HFFc6 (cell line): ENCODE results near the gene GPR162. TPM values are rescaled to one million over a fixed set of nuclear protein-coding genes. Genes with fewer than 3 reads are reported as not detected.

Experiments
- DNase-seq: peaks from one replicate; pipeline ENCODE4 v3.0.0-alpha.2; 2018
- H3K27ac Mint-ChIP-seq: 2 replicates; pipeline ENCODE4 v1.8.0; 2020; ENCODE audit warnings: mild to moderate bottlenecking, mixed read lengths
- H3K27me3 Mint-ChIP-seq: 2 replicates; pipeline ENCODE4 v1.8.0; 2021; ENCODE audit warnings: mild to moderate bottlenecking, moderate library complexity, mixed read lengths; ENCODE audit not compliant: insufficient read depth
- H3K36me3 Mint-ChIP-seq: 2 replicates; pipeline ENCODE4 v1.8.0; 2021; ENCODE audit warnings: low read depth, mixed read lengths
- H3K4me1 Mint-ChIP-seq: 2 replicates; pipeline ENCODE4 v1.8.0; 2020; ENCODE audit warnings: low read depth, mixed read lengths
- H3K4me3 Mint-ChIP-seq: 2 replicates; pipeline ENCODE4 v1.8.0; 2020; ENCODE audit warnings: mild to moderate bottlenecking, moderate library complexity, mixed read lengths
- H3K9me3 Mint-ChIP-seq: 2 replicates; pipeline ENCODE4 v1.8.0; 2020; ENCODE audit warnings: mild to moderate bottlenecking, mixed read lengths
- total RNA-seq, 6 experiments: library from RNA; stranded (reverse); fragmentation: NEBNext Ultra II Directional; extraction: Animal tissue kit (Norgen Biotek cat#: 25700); gene quantifications; 2 replicates in 1 of 6; 3 replicates in 5 of 6; pipeline ENCODE4 v1.2.3, GENCODE V29; 2021
- TF ChIP-seq, protein P1 (sequence below): fragments of 200-600 bp; sonication (generic); IDR thresholded peaks from 2 replicates; pipeline ENCODE4 v1.5.0; 2021; ENCODE audit warnings: antibody characterized with exemption, mild to moderate bottlenecking

GPR162 gene
- total RNA-seq, 6 experiments from 2014 or later: 0.78 to 3.1 (median 2.6) TPM

DNA sequence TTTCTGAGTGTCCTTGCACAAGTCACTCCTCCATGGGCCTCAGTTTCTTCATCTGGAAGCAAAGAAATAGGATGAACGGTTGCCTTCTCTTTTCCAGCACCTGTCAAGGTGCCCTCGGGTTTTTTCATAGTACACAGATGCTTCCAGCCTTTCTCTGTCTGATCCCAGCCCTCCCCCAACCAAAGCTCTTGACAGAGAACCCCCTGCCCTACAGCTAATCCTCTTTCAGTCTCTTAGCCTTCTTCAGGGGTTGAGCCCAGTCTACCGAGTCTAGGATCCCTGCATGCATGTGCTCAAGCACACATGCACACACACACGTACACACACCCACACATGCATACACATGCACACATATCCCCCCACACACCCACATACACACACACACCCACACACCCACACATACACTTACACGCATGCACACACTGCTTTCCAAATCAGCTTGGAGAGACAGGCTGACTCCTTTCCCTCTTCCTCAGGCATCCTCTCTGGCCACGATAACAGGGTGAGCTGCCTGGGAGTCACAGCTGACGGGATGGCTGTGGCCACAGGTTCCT is 24.8 kb downstream of the GPR162 start:
- Mint-ChIP-seq H3K4me3 (no peak overlapping the region), H3K9me3 (no peaks in the 10 kb centered on the region), H3K4me1 (peaks cover 19% of the 10 kb centered on the region), H3K27ac (no peak overlapping the region), H3K27me3 (peaks cover 5% of the 10 kb centered on the region), H3K36me3 (peaks cover 33% of the 10 kb centered on the region)
- no peak for DNase-seq
- TF ChIP-seq, protein P1, sequence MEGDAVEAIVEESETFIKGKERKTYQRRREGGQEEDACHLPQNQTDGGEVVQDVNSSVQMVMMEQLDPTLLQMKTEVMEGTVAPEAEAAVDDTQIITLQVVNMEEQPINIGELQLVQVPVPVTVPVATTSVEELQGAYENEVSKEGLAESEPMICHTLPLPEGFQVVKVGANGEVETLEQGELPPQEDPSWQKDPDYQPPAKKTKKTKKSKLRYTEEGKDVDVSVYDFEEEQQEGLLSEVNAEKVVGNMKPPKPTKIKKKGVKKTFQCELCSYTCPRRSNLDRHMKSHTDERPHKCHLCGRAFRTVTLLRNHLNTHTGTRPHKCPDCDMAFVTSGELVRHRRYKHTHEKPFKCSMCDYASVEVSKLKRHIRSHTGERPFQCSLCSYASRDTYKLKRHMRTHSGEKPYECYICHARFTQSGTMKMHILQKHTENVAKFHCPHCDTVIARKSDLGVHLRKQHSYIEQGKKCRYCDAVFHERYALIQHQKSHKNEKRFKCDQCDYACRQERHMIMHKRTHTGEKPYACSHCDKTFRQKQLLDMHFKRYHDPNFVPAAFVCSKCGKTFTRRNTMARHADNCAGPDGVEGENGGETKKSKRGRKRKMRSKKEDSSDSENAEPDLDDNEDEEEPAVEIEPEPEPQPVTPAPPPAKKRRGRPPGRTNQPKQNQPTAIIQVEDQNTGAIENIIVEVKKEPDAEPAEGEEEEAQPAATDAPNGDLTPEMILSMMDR: no peak

DNA sequence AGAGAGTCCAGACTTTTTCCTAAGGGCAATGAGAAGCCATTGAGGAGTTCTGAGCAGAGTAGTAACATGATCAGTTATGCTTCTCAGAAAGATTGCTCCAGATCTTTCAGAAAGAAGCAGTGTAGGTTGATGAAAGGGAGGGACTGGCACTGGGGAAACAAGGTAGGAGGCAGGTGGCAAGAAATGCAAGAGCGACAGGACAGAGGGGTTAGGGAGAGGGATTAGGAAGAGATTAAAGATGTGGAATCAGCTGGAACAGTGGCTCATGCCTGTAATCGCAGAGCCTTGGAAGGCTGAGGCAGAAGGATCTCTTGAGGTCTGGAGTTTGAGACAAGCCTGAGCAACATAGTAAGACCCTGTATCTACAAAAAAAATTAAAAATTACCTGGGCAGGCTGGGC is 26.1 kb downstream of the GPR162 start:
- peaks cover 11% of the 10 kb centered on the region for H3K27me3 Mint-ChIP-seq
- H3K4me3 Mint-ChIP-seq: no peak overlapping the region
- H3K27ac Mint-ChIP-seq: peak overlapping the region; percentile 9; the same call in 1 of the 2 replicates
- no peaks in the 10 kb centered on the region for H3K9me3 Mint-ChIP-seq
- H3K4me1 Mint-ChIP-seq: peaks cover 19% of the 10 kb centered on the region
- peaks cover 33% of the 10 kb centered on the region for H3K36me3 Mint-ChIP-seq
- no peak for DNase-seq
- TF ChIP-seq, protein P1: no peak

GRCh38 chr12:6849427-6849826 is 27.8 kb downstream of the GPR162 start:
- Mint-ChIP-seq H3K4me3 (peak overlapping the region; percentile 98), H3K27ac (no peak overlapping the region), H3K9me3 (no peaks in the 10 kb centered on the region), H3K27me3 (peaks cover 14% of the 10 kb centered on the region), H3K4me1 (peaks cover 34% of the 10 kb centered on the region), H3K36me3 (peaks cover 41% of the 10 kb centered on the region)
- no peak for DNase-seq
- TF ChIP-seq, protein P1: no peak

GRCh38 chr12:6849976-6850560 is 28.4 kb downstream of the GPR162 start:
- Mint-ChIP-seq H3K27me3 (peaks cover 14% of the 10 kb centered on the region), H3K4me3 (peak overlapping the region; percentile 98), H3K9me3 (no peaks in the 10 kb centered on the region), H3K4me1 (peaks cover 35% of the 10 kb centered on the region), H3K27ac (peak overlapping the region; percentile 93), H3K36me3 (peaks cover 35% of the 10 kb centered on the region)
- no peak for DNase-seq
- TF ChIP-seq, protein P1: no peak

- no peak for DNase-seq
- peaks cover 35% of the 10 kb centered on the region; the same call in 1 of the 2 replicates for H3K36me3 Mint-ChIP-seq
Measured at GRCh38 chr12:6850796-6851152, 29.2 kb downstream of the GPR162 start.

More at GRCh38 chr12:6850796-6851152, 29.2 kb downstream of the GPR162 start:
- Mint-ChIP-seq H3K9me3 (no peaks in the 10 kb centered on the region), H3K4me3 (peak overlapping the region; percentile 98), H3K27ac (peak overlapping the region; percentile 93), H3K27me3 (peaks cover 14% of the 10 kb centered on the region), H3K4me1 (peaks cover 35% of the 10 kb centered on the region)
- TF ChIP-seq, protein P1: no peak
